Esophagus squamous epithelium (tissue), 5 donors: Measurements from ENCODE around the gene TMEM41B. TPM values are rescaled to one million over a fixed set of nuclear protein-coding genes. Genes with fewer than 3 reads are reported as not detected.
A peak's percentile ranks its signal among the peaks of the same experiment; 100 is the strongest.
"Not testable (repeated sequence)": the region's sequence is repeated elsewhere in the genome, so short reads cannot be mapped to it uniquely, and the experiment has no call there.

Experiments used
- DNase-seq: peaks from one replicate; lab custom pipeline; 2025; lab: John Stamatoyannopoulos, UW
- H3K27ac ChIP-seq, 4 donors: fragments of 200-600 bp; sonication (generic); one replicate each; pipeline ENCODE4 v1.5.1; 2016 to 2019; ENCODE audit warnings: mild to moderate bottlenecking in 1 of 4
- H3K27me3 ChIP-seq, 4 donors: fragments of 200-600 bp; sonication (generic); 1 replicate in 3 of 4; 2 replicates in 1 of 4; pipeline versions ENCODE4 v1.5.1 to v1.6.0; 2017 to 2021; ENCODE audit warnings: antibody characterized with exemption in 1 of 4
- H3K36me3 ChIP-seq, 3 donors: fragments of 200-600 bp; sonication (generic); one replicate each; pipeline ENCODE4 v1.5.1; 2016 to 2019
- H3K4me1 ChIP-seq, 3 donors: fragments of 200-600 bp; sonication (generic); one replicate each; pipeline ENCODE4 v1.5.1; 2017 to 2019
- H3K4me3 ChIP-seq, 4 donors: fragments of 200-600 bp; sonication (generic); 1 replicate in 3 of 4; 2 replicates in 1 of 4; pipeline ENCODE4 v1.5.1; 2016 to 2019; ENCODE audit warnings: mild to moderate bottlenecking in 2 of 4, moderate library complexity in 1 of 4
- H3K9me3 ChIP-seq, 3 donors: fragments of 200-600 bp; sonication (generic); one replicate each; pipeline ENCODE4 v1.5.1; 2016 to 2019
- POLR2A ChIP-seq, 4 donors: fragments of 450-650 bp; IDR thresholded peaks; one replicate each; pipeline ENCODE4 v1.6.1; 2017; ENCODE audit warnings: antibody characterized with exemption in 4 of 4, mild to moderate bottlenecking in 4 of 4, moderate library complexity in 3 of 4
- WGBS, 2 donors: methylation state at CpG; one replicate each; pipeline ENCODE4 v1.1.5; 2018; 5-methylcytosine and 5-hydroxymethylcytosine counted together
- intact Hi-C: fragments of 100-400 bp; cut with DNase I; formaldehyde crosslinking; loops from one replicate; pipeline ENCODE4 v1.15.0; 2022
- total RNA-seq, 4 donors: library from RNA; depleted of rRNA; stranded (reverse); fragments of >200 nt; gene quantifications; one replicate each; pipeline ENCODE4 v1.1.0, GENCODE V29; 2016
- TF ChIP-seq, protein P1 (sequence below), 6 experiments: fragments of 450-650 bp in 4 of 6; fragments of 200-600 bp in 2 of 6; sonication (generic) in 2 of 6; IDR thresholded peaks; one replicate each; pipeline ENCODE4 v1.5.1; 2016 to 2019; ENCODE audit warnings: antibody characterized with exemption in 6 of 6, mild to moderate bottlenecking in 4 of 6, moderate library complexity in 4 of 6
- donor health status: DM: yes; HTN: yes; CAD: no.

Gene TMEM41B, protein sequence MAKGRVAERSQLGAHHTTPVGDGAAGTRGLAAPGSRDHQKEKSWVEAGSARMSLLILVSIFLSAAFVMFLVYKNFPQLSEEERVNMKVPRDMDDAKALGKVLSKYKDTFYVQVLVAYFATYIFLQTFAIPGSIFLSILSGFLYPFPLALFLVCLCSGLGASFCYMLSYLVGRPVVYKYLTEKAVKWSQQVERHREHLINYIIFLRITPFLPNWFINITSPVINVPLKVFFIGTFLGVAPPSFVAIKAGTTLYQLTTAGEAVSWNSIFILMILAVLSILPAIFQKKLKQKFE
- 10 to 100 TPM; 27.6 to 49.6 (median 34.9) TPM for total RNA-seq

DNA sequence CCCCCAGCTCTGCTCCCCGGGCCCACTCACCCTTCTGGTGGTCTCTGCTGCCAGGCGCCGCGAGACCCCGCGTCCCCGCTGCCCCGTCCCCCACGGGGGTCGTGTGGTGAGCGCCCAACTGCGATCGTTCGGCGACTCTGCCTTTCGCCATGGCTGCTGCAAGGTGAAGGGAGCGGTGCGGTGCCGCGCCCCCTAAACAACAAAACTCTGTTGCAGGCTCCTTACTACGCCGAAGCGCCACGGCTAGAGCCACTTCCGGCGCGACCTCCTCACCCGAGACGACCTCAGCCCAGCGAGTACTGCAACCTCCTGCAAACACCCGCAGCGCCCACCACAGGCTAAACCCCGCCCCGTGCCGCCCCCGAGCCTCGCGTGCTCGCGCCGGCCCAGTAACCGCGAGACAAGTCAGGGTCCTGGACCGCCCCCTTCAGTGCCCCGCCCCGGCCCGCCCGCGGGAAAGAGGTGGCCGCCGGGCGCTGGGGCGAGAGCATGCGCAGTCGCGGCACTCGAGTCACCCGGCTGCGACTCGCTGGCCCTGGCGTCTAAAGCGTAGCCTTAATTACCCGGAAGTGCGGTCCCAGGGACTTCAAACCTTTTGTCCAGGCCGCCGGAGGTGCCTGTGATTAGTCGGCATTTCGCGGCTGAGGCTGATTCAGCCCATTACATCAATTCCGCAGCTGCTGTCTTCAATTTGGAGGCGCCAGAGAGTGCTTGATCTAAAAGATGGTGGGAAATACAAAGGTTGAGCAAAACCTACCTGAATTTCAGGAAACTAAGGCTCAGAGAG, at the start of gene TMEM41B:
Gene TMEM41B (minus strand): TSS at position 303 of the 787 bp plus-strand sequence. CDS start 152 bp downstream, at position 151.
- intact Hi-C loops = no loop called here
- Histone ChIP-seq H3K36me3 (no peaks in the 10 kb centered on the region), H3K4me1 (peaks cover 4 to 44% (median 7%) of the 10 kb centered on the region in 3 donors), H3K27ac (peak within 1 kb of the TSS; percentile 89 to 96 (median 91)), H3K9me3 (no peaks in the 10 kb centered on the region), H3K4me3 (peak within 1 kb of the TSS; percentile 70 to 98 (median 84)), H3K27me3 (peaks cover 0 to 5% (median 0%) of the 10 kb centered on the region in 4 donors)
- TF ChIP-seq, protein P1, sequence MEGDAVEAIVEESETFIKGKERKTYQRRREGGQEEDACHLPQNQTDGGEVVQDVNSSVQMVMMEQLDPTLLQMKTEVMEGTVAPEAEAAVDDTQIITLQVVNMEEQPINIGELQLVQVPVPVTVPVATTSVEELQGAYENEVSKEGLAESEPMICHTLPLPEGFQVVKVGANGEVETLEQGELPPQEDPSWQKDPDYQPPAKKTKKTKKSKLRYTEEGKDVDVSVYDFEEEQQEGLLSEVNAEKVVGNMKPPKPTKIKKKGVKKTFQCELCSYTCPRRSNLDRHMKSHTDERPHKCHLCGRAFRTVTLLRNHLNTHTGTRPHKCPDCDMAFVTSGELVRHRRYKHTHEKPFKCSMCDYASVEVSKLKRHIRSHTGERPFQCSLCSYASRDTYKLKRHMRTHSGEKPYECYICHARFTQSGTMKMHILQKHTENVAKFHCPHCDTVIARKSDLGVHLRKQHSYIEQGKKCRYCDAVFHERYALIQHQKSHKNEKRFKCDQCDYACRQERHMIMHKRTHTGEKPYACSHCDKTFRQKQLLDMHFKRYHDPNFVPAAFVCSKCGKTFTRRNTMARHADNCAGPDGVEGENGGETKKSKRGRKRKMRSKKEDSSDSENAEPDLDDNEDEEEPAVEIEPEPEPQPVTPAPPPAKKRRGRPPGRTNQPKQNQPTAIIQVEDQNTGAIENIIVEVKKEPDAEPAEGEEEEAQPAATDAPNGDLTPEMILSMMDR (IDR thresholded peaks at IDR 0.05) = peak in 2 of 6 experiments; percentile 5 to 17
- peak in 3 of 4 donors; percentile 33 to 86 (median 68) for TF ChIP-seq POLR2A (IDR thresholded peaks at IDR 0.05)
- WGBS, 2 donors = 0% methylated on average over 7 to 12 of the region's 71 CpGs
- DNase-seq = peak; percentile 88

DNA sequence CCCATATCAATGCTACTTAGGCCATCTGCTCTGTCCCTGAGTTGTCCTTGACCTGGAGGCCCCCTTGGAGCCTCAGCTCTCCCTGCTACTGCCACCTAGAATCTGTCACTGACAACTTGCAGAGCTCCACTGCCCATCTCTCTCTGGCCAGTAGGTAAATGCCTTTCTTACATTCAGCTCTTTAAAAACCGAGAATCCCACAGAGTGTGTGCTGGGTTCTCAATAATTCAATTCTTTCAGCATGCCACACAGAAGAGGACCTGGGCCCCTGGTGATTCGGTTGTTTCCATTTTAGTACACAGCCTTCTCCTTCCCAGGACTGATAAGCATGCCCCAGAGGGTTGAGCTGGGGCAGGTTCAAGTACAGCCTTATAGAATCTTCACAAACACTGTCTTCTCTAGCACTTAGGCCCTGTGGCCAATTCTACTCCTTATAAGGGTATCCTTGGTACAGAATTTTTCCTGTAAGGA, 48.0 kb upstream of the TMEM41B start:
- H3K27me3 ChIP-seq = no peaks in the 10 kb centered on the region
- TF ChIP-seq, protein P1 (IDR thresholded peaks at IDR 0.05) = no peak
- no peak for TF ChIP-seq POLR2A (IDR thresholded peaks at IDR 0.05)
- intact Hi-C loops = no loop called here
- no peak for DNase-seq
- H3K36me3 ChIP-seq = no peaks in the 10 kb centered on the region
- H3K27ac ChIP-seq = peak overlapping the region; percentile 95 to 99 (median 98)
- peaks cover 14 to 49% (median 21%) of the 10 kb centered on the region in 3 donors for H3K4me1 ChIP-seq
- H3K4me3 ChIP-seq = no peak overlapping the region
- 58 to 81% methylated on average over 2 of the region's 2 CpGs for WGBS, 2 donors
- no peaks in the 10 kb centered on the region for H3K9me3 ChIP-seq

DNA sequence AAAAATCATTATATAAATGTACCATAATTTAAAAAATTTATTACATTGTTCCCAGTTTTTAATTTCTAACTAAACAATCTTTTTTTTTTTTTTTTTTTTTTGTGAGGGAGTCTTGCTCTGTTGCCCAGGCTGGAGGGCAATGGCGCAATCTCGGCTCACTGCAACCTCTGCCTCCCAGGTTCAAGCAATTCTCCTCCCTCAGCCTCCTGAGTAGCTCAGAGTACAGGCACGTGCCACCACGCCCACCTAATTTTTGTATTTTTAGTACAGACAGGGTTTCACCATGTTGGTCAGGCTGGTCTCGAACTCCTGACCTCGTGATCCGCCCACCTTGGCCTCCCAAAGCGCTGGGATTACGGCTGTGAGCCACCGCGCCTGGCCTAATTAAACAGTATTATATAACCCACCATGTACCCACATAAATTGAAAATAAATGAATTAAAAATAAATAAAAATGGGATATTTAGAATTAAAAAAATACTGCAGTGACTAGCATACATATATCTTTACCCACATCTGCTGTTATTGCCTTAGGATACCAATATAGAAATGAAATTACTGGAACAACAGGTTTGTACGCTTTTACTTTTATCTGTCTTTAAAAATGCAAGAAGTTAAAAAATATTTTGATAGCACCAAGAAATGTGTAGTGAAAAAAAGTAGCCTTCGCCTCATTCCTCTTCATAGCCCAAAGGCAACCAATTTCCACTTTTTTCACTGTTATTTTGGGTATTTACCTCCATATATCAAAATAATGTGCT, 46.6 kb upstream of the TMEM41B start:
- intact Hi-C loops, DNase-seq: not testable (repeated sequence)
- 78 to 88% methylated on average over 13 of the region's 13 CpGs for WGBS, 2 donors

DNA sequence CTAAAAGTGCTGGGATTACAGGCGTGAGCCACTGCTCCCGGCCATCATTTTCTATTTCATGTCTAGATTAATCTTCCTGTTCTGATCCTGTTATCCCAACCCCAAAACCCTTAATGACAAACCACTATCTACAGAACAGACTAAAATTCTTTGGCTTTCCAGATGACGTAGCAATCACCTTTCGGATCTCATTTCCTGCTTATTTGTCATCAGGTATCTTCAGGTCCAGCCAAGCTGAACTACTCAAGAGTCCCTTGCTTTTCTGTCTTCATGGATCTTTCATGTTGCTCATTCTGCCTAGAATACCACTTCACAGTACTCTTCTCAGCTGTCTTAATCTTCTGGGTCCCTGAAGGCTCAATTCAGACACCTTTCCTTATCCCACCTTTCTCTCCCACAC, 42.6 kb upstream of the TMEM41B start:
- no peak for DNase-seq
- Histone ChIP-seq H3K9me3 (no peaks in the 10 kb centered on the region), H3K4me3 (no peak overlapping the region), H3K27me3 (no peaks in the 10 kb centered on the region), H3K4me1 (peaks cover 2 to 24% (median 3%) of the 10 kb centered on the region in 3 donors), H3K27ac (peak overlapping the region in 3 of 4 donors; percentile 19 to 43 (median 42)), H3K36me3 (no peaks in the 10 kb centered on the region)
- intact Hi-C loops = no loop called here
- TF ChIP-seq POLR2A (IDR thresholded peaks at IDR 0.05) = no peak
- TF ChIP-seq, protein P1 (IDR thresholded peaks at IDR 0.05) = no peak
- WGBS, 2 donors = 89 to 93% methylated on average over 4 of the region's 4 CpGs

More for the DNA sequence above, 46.6 kb upstream of the TMEM41B start:
- Histone ChIP-seq H3K4me1 (peaks cover 14 to 53% (median 21%) of the 10 kb centered on the region in 3 donors), H3K27ac (peak overlapping the region in 3 of 4 donors; percentile 95 to 98 (median 98))
- H3K4me3 ChIP-seq, H3K9me3 ChIP-seq, H3K27me3 ChIP-seq, H3K36me3 ChIP-seq: not testable (repeated sequence)

DNA sequence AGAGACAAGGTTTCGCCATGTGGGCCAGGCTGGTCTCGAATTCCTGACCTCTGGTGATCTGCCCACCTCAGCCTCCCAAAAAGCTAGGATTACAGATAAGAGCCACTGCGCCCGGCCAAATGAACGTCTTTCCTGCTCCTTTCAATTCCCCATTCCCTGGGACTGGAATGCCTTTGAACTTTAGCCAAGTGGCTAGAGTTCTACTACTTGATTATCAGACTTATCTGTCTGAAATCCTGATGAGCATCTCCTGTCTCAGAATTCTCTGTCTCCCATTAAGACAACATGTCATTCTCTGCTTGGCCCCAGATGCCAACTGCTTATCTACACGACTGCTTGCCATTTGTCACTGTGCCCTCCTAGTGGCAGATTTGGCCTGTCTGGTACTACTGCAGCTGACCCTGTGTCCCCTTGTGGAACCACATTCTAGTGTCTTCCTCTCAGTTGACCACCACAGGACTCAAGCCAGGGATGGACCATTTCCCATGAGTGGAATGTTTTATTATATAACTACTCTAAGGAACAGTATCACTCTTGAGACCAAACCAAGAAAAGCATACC, 37.0 kb upstream of the TMEM41B start:
- intact Hi-C loops = no loop called here
- no peak for DNase-seq
- Histone ChIP-seq H3K4me3 (no peak overlapping the region), H3K27me3 (no peaks in the 10 kb centered on the region), H3K36me3 (no peaks in the 10 kb centered on the region), H3K27ac (no peak overlapping the region), H3K4me1 (no peaks in the 10 kb centered on the region), H3K9me3 (no peaks in the 10 kb centered on the region)
- TF ChIP-seq, protein P1 (IDR thresholded peaks at IDR 0.05) = no peak
- no peak for TF ChIP-seq POLR2A (IDR thresholded peaks at IDR 0.05)
- 78 to 85% methylated on average over 6 of the region's 6 CpGs for WGBS, 2 donors

DNA sequence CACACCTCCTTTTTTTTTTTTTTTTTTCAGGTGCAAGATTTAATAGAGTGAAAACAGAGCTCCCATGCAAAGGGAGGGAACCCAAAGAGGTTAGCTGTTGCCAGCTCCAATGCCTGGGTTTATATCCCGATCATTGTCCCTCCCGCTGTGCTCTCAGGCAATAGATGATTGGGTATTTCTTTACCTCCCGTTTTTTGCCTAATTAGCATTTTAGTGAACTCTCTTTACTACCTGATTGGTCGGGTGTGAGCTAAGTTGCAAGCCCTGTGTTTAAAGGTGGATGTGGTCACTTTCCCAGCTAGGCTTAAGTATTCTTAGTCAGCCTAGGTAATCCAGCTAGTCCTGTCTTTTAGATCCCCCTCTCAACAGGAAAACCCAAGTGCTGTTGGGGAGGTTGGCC, 33.4 kb upstream of the TMEM41B start:
- H3K4me1 ChIP-seq, H3K27ac ChIP-seq, DNase-seq, H3K4me3 ChIP-seq, H3K27me3 ChIP-seq, H3K36me3 ChIP-seq, H3K9me3 ChIP-seq, intact Hi-C loops: not testable (repeated sequence)
- 74 to 85% methylated on average over 4 of the region's 4 CpGs for WGBS, 2 donors
